Endothelial cell of umbilical vein (primary cell): ENCODE measurements around the gene GTF2IRD1.

Source experiments
- EZH2 ChIP-seq: IDR thresholded peaks from 2 replicates; pipeline ENCODE4 v1.6.1; 2012; ENCODE audit warnings: borderline replicate concordance, low read depth, mild to moderate bottlenecking, moderate library complexity, low read length, inconsistent platforms; ENCODE audit not compliant: severe bottlenecking
- GATA2 ChIP-seq: IDR thresholded peaks from 2 replicates; pipeline ENCODE4 v1.7.0; 2011; ENCODE audit warnings: low read depth, mild to moderate bottlenecking, moderate library complexity, mixed read lengths, low read length; ENCODE audit not compliant: insufficient read length, insufficient read depth
- JUN ChIP-seq: IDR thresholded peaks from 2 replicates; pipeline ENCODE4 v1.6.1; 2011; ENCODE audit warnings: borderline replicate concordance, low read depth; ENCODE audit not compliant: insufficient read length, insufficient read depth
- MYC ChIP-seq: IDR thresholded peaks from one replicate; pipeline ENCODE4 v1.6.1; 2011; ENCODE audit warnings: mild to moderate bottlenecking, low read depth, low read length
- POLR2A ChIP-seq: IDR thresholded peaks from 2 replicates; pipeline ENCODE4 v1.6.1; 2012; ENCODE audit warnings: low read depth, mild to moderate bottlenecking, control low read depth, low read length
- POLR2AphosphoS5 ChIP-seq: IDR thresholded peaks from 2 replicates; pipeline ENCODE4 v1.6.1; 2012; ENCODE audit warnings: low read depth, mild to moderate bottlenecking, control low read depth, low read length, moderate library complexity; ENCODE audit not compliant: insufficient read depth
- TF ChIP-seq, protein P1 (sequence below), 2 donors: IDR thresholded peaks; 1 replicate in 1 of 2; 2 replicates in 1 of 2; pipeline ENCODE4 v1.5.1; 2011; ENCODE audit warnings: low read length in 2 of 2, mild to moderate bottlenecking in 2 of 2, moderate library complexity in 2 of 2, control low read depth in 1 of 2, inconsistent platforms in 1 of 2, low read depth in 1 of 2; ENCODE audit not compliant: insufficient read depth in 1 of 2; ENCODE audit errors: extremely low read depth in 1 of 2
- TF ChIP-seq, protein P2 (sequence below): IDR thresholded peaks from 2 replicates; pipeline ENCODE4 v1.6.1; 2011; ENCODE audit not compliant: insufficient read depth, insufficient read length

DNA sequence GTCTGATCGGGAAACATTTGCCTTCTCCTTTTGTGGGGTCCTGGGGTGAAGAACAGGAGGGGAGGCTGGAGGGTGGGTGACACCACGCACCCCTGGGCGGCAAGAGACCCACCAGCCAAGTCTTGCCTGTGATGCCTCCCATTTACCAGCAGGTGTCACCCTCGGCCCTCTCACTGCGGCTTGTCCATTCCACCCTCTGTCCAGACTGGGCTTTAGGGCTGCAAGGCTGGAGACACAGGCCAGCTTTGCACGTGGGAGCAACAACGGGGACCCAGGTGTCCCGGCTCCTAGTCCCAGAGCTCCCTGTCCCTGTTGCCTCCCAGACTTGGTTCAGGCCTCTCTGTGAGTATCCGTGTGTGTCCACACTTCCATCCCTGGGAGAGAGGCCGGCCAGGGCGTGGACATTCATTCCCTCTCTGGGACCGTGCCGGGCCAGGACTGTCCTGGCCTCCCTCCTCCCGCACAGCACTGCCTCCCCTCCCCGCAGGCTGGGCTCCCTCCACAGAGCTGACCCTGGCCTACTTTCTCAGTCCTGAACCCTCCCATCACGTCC is 36.2 kb upstream of the GTF2IRD1 start:
- TF ChIP-seq POLR2A (no peak), EZH2 (no peak), POLR2AphosphoS5 (no peak), MYC (no peak), GATA2 (no peak), JUN (no peak)
- TF ChIP-seq, protein P1, sequence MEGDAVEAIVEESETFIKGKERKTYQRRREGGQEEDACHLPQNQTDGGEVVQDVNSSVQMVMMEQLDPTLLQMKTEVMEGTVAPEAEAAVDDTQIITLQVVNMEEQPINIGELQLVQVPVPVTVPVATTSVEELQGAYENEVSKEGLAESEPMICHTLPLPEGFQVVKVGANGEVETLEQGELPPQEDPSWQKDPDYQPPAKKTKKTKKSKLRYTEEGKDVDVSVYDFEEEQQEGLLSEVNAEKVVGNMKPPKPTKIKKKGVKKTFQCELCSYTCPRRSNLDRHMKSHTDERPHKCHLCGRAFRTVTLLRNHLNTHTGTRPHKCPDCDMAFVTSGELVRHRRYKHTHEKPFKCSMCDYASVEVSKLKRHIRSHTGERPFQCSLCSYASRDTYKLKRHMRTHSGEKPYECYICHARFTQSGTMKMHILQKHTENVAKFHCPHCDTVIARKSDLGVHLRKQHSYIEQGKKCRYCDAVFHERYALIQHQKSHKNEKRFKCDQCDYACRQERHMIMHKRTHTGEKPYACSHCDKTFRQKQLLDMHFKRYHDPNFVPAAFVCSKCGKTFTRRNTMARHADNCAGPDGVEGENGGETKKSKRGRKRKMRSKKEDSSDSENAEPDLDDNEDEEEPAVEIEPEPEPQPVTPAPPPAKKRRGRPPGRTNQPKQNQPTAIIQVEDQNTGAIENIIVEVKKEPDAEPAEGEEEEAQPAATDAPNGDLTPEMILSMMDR (IDR thresholded peaks at IDR 0.05; ENCODE audit: extremely low read depth in 1 of 2, insufficient read depth in 1 of 2, low read depth in 1 of 2, low read length in 2 of 2): peak; percentile 87 to 94
- TF ChIP-seq, protein P2, sequence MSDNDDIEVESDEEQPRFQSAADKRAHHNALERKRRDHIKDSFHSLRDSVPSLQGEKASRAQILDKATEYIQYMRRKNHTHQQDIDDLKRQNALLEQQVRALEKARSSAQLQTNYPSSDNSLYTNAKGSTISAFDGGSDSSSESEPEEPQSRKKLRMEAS: no peak
